Measurements from ENCODE around the gene SCUBE3. TPM values are rescaled to one million over a fixed set of nuclear protein-coding genes. Genes with fewer than 3 reads are reported as not detected.

SCUBE3 gene
- total RNA-seq, 2 donors from 2014 or later, result 0.20 to 0.74 TPM

DNA sequence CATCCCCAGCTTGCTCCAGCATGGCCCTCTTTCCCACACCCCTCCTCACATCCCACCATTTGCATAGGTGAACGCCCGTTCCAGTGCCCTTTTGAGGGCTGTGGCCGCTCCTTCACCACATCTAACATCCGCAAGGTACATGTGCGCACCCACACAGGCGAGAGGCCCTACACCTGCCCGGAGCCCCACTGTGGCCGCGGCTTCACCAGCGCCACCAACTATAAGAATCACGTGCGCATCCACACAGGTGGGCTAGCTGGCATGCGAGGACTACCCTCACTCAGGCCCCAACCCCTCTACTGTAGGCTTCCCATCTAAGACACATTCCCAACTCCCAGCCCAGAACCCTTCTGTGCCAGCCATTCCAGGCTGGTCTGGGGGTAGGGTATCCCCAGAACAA is 77.7 kb downstream of the SCUBE3 start:
- no peaks in the 10 kb centered on the region for H3K9me3 ChIP-seq
- H3K4me1 ChIP-seq, result no peaks in the 10 kb centered on the region
- intact Hi-C loops (cut with DNase I), result no loop called here
- DNase-seq, result no peak
- no peak overlapping the region for H3K9ac ChIP-seq (ENCODE audit: low read depth in 2 of 2, low read length in 2 of 2)
- no peak overlapping the region for H3K4me3 ChIP-seq
- peaks cover 5% of the 10 kb centered on the region for H3K36me3 ChIP-seq
- no peaks in the 10 kb centered on the region for H3K27me3 ChIP-seq
- no peak overlapping the region for H3K27ac ChIP-seq
- TF ChIP-seq, protein P1, sequence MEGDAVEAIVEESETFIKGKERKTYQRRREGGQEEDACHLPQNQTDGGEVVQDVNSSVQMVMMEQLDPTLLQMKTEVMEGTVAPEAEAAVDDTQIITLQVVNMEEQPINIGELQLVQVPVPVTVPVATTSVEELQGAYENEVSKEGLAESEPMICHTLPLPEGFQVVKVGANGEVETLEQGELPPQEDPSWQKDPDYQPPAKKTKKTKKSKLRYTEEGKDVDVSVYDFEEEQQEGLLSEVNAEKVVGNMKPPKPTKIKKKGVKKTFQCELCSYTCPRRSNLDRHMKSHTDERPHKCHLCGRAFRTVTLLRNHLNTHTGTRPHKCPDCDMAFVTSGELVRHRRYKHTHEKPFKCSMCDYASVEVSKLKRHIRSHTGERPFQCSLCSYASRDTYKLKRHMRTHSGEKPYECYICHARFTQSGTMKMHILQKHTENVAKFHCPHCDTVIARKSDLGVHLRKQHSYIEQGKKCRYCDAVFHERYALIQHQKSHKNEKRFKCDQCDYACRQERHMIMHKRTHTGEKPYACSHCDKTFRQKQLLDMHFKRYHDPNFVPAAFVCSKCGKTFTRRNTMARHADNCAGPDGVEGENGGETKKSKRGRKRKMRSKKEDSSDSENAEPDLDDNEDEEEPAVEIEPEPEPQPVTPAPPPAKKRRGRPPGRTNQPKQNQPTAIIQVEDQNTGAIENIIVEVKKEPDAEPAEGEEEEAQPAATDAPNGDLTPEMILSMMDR (IDR thresholded peaks at IDR 0.05), result no peak

DNA sequence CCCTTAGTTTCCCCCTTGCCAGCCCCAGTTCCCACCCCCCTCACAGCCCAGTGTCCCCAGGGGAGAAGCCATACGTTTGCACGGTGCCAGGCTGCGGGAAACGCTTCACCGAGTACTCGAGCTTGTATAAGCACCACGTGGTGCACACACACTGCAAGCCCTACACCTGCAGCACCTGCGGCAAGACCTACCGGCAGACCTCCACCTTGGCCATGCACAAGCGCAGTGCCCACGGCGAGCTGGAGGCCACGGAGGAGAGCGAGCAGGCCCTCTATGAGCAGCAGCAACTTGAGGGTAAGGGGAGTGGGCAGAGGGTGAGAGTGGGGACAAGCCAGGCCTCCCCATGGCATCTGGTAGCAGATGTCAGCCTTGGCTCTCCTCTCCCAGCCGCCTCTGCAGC is 78.7 kb downstream of the SCUBE3 start:
- no peak overlapping the region for H3K9ac ChIP-seq (ENCODE audit: low read depth in 2 of 2, low read length in 2 of 2)
- no peak overlapping the region for H3K4me3 ChIP-seq
- no peak overlapping the region for H3K27ac ChIP-seq
- H3K36me3 ChIP-seq, result peaks cover 5% of the 10 kb centered on the region
- no peaks in the 10 kb centered on the region for H3K4me1 ChIP-seq
- no peaks in the 10 kb centered on the region for H3K27me3 ChIP-seq
- no peak for DNase-seq
- intact Hi-C loops (cut with DNase I), result no loop called here
- H3K9me3 ChIP-seq, result no peaks in the 10 kb centered on the region
- TF ChIP-seq, protein P1 (IDR thresholded peaks at IDR 0.05), result no peak

GRCh38 chr6:35293681-35294080 is 79.9 kb downstream of the SCUBE3 start:
- H3K9ac ChIP-seq (ENCODE audit: low read depth in 2 of 2, low read length in 2 of 2), result no peak overlapping the region
- TF ChIP-seq, protein P1 (IDR thresholded peaks at IDR 0.05), result no peak
- H3K9me3 ChIP-seq, result no peaks in the 10 kb centered on the region
- intact Hi-C loops (cut with DNase I), result no loop called here
- no peak for DNase-seq
- H3K4me1 ChIP-seq, result no peaks in the 10 kb centered on the region
- no peaks in the 10 kb centered on the region for H3K27me3 ChIP-seq
- no peak overlapping the region for H3K4me3 ChIP-seq
- no peaks in the 10 kb centered on the region for H3K36me3 ChIP-seq
- no peak overlapping the region for H3K27ac ChIP-seq

DNA sequence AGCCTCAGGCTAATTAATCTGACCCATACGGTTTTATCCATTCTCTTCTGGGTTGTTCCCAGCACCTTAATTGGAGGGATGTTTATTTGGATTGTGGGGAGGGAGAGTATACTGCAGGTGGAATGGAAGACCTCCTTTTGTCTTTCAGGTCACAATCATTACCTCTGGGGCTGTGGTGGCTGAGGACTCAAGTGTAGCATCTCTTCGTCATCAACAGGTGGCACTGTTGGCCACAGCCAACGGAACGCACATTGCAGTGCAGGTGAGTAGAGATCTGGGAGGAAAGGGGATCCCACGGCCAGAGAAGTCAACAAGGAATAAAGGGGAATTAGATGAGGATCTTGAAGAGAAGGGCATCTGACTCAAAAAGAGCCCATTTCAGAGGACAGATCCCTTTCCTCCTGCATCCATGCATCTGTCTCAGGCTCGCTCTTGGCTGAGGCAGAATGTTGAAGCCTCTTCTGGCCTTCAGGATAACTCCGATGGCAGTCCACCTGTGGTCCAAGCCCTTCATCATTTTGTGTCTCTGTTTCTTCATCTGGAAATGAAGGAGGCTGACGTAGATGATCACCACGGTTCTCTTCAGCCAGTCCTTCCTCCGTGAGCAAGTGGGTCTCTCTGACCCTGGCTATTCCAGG is 80.7 kb downstream of the SCUBE3 start:
- Histone ChIP-seq H3K4me1 (no peaks in the 10 kb centered on the region), H3K27ac (no peak overlapping the region), H3K4me3 (no peak overlapping the region), H3K9ac (ENCODE audit: low read depth in 2 of 2, low read length in 2 of 2) (no peak overlapping the region), H3K36me3 (no peaks in the 10 kb centered on the region), H3K9me3 (no peaks in the 10 kb centered on the region), H3K27me3 (no peaks in the 10 kb centered on the region)
- intact Hi-C loops (cut with DNase I), result no loop called here
- TF ChIP-seq, protein P1 (IDR thresholded peaks at IDR 0.05), result peak; percentile 62
- no peak for DNase-seq

GRCh38 chr6:35295036-35295435 is 81.3 kb downstream of the SCUBE3 start:
- no peak for DNase-seq
- no peaks in the 10 kb centered on the region for H3K36me3 ChIP-seq
- H3K9me3 ChIP-seq, result no peaks in the 10 kb centered on the region

More at GRCh38 chr6:35295036-35295435, 81.3 kb downstream of the SCUBE3 start:
- Histone ChIP-seq H3K27me3 (no peaks in the 10 kb centered on the region), H3K27ac (no peak overlapping the region), H3K9ac (ENCODE audit: low read depth in 2 of 2, low read length in 2 of 2) (no peak overlapping the region), H3K4me3 (no peak overlapping the region), H3K4me1 (no peaks in the 10 kb centered on the region)
- intact Hi-C loops (cut with DNase I), result loop anchor here (5.0 kb wide), 2 partner anchors 47 to 152 kb away; partner anchors contain the start of gene PPARD
- TF ChIP-seq, protein P1 (IDR thresholded peaks at IDR 0.05), result no peak

Measured in colonic mucosa (tissue), 4 donors.